SK-N-MC (cell line): ENCODE measurements around the gene PIAS3.
"Not testable (repeated sequence)": the region's sequence is repeated elsewhere in the genome, so short reads cannot be mapped to it uniquely, and the experiment has no call there.

Source experiments
- DNase-seq: peaks from one replicate; pipeline ENCODE4 v3.0.0-alpha.2; 2011; ENCODE audit warnings: low read depth, low spot score
- H3K27ac ChIP-seq: fragments of 200-600 bp; sonication (generic); 2 replicates; pipeline ENCODE4 v1.5.1; 2016; ENCODE audit warnings: mixed run types
- H3K36me3 ChIP-seq: fragments of 200-600 bp; sonication (generic); 2 replicates; pipeline ENCODE4 v1.6.1; 2017; ENCODE audit warnings: antibody characterized with exemption, low read length, mixed read lengths; ENCODE audit not compliant: insufficient read depth
- H3K4me3 ChIP-seq: fragments of 200-600 bp; sonication (generic); 2 replicates; pipeline ENCODE4 v1.5.1; 2016
- H3K9ac ChIP-seq: fragments of 200-600 bp; sonication (generic); 2 replicates; pipeline ENCODE4 v1.8.0; 2017; ENCODE audit warnings: mixed run types, mixed read lengths; ENCODE audit not compliant: insufficient read length
- H3K9me3 ChIP-seq: fragments of 200-600 bp; sonication (generic); 2 replicates; pipeline ENCODE4 v1.6.1; 2017; ENCODE audit warnings: low read depth, mild to moderate bottlenecking, antibody characterized with exemption, low read length, moderate library complexity, mixed read lengths
- EZH2 ChIP-seq: fragments of 200-600 bp; sonication (generic); IDR thresholded peaks from one replicate; pipeline ENCODE4 v1.6.1; 2017; ENCODE audit warnings: antibody characterized with exemption
- FOXP2 ChIP-seq: optimal IDR thresholded peaks from 2 replicates; pipeline ENCODE3; 2011; ENCODE audit warnings: mild to moderate bottlenecking, moderate library complexity; ENCODE audit not compliant: insufficient read depth; ENCODE audit errors: extremely low read length, control extremely low read depth
- POLR2AphosphoS5 ChIP-seq: IDR thresholded peaks from 2 replicates; pipeline ENCODE4 v1.6.1; 2012; ENCODE audit warnings: mild to moderate bottlenecking, low read depth, low read length, borderline replicate concordance

Gene PIAS3

DNA sequence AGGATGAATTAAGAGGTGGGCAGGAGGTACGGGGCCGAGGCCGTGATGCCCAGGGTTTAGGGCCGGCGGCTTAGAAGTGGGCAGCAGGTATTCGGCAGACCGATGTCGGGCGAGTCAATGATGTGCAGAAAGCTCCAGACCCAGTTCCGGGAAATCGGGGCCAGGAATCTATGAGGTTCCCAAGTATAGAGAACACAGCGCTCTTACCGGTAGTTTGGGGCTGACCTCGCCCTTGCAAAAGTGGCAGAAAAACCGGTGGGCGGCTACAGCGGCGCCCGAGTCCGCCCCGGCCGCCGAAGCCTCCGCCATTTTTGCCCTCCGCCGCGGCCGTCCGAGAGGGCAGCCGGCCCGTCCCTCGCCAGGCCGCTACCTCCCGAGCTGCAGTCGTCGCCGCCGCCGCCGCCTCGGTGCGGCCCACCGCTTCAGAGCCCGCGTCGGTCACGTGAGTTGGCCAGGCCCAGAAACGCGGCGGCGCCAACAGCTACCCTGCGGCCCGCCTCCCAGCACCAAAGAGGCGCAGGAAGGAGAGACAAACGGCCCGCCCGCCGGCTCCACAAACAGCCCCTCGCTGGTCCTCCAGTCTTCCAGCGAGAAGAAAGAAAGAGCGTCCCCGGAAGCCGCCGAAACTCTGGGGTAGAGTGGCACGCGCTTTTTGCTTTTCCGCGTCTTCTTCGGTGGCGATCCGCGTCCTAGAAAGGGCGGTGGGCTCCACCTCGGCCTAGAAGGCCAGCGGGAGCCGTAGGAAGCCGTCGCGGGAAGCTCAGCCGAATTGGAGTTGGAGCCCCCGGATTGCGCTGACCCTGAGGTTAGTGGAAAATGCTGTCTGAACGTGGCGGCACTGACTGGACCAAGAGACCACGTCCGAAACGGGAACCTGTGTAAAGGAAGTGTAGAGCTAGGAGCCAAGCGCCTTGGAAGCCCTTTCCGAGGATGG, 35.0 kb downstream of the PIAS3 start, which contains the start of the genes POLR3C and RNF115:
TSS of gene POLR3C (plus strand) at position 636 of the 934 bp plus-strand sequence. CDS start 1,577 bp downstream, outside the sequence.
TSS of gene RNF115 (minus strand) at position 531 of the 934 bp plus-strand sequence. CDS start at position 309, 222 bp downstream.
- Histone ChIP-seq H3K9ac (peak within 1 kb of the TSS; percentile 97), H3K36me3 (peaks cover 32% of the 10 kb centered on the region)
- TF ChIP-seq POLR2AphosphoS5 = peak; percentile 91
- TF ChIP-seq EZH2 = no peak

DNA sequence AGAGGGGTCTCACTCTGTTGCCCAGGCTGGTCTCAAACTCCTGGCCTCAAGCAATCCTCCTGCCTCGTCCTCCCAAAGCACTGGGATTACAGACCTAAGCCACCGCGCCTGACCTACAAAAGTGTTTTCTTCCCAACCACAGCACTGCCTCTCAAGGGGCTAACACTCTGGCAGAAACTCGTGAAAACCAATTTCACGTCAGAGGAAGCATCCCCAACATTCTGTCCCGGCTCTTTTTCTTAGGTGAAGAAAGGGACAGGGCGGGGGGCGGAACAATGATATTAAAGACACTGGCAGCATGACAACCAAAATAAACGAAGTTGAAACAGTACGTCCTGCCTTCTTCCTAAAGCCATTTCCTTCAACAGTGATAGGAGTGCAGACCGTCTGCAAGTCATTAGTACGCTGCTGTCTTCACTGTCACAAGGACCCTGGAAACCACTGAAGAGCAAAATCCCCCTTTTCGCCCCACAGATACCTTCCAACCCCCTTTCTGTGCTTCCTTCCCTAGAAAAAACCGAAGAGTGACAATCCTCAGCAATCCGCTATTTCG, 36.0 kb downstream of the PIAS3 start:
- peaks cover 22% of the 10 kb centered on the region for H3K36me3 ChIP-seq
- H3K27ac ChIP-seq, H3K4me3 ChIP-seq, DNase-seq, H3K9ac ChIP-seq, H3K9me3 ChIP-seq: not testable (repeated sequence)

More for the DNA sequence above, 35.0 kb downstream of the PIAS3 start, which contains the start of the genes POLR3C and RNF115:
- H3K9me3 ChIP-seq = no peaks in the 10 kb centered on the region
- H3K4me3 ChIP-seq = peak within 1 kb of the TSS; percentile 97
- H3K27ac ChIP-seq = peak within 1 kb of the TSS; percentile 76
- DNase-seq = peak; percentile 50

DNA sequence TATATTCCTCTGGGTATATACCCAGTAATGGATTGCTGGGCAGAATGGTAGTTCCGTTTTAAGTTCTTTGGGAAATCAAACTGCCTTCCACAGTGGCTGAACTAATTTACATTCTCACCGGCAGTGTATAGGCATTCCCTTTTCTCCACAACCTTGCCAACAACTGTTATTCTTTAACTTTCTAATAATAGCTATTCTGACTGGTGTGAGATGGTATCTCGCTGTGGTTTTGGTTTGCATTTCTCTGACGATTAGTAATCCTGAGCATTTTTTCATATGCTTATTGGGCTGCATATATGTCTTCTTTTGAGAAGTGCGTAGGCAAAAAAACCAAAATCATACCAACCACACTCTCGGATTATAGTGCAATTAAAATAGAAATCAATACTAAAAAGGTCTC, 40.8 kb downstream of the PIAS3 start:
- H3K36me3 ChIP-seq, DNase-seq, H3K9me3 ChIP-seq, H3K4me3 ChIP-seq, H3K9ac ChIP-seq, H3K27ac ChIP-seq: not testable (repeated sequence)

DNA sequence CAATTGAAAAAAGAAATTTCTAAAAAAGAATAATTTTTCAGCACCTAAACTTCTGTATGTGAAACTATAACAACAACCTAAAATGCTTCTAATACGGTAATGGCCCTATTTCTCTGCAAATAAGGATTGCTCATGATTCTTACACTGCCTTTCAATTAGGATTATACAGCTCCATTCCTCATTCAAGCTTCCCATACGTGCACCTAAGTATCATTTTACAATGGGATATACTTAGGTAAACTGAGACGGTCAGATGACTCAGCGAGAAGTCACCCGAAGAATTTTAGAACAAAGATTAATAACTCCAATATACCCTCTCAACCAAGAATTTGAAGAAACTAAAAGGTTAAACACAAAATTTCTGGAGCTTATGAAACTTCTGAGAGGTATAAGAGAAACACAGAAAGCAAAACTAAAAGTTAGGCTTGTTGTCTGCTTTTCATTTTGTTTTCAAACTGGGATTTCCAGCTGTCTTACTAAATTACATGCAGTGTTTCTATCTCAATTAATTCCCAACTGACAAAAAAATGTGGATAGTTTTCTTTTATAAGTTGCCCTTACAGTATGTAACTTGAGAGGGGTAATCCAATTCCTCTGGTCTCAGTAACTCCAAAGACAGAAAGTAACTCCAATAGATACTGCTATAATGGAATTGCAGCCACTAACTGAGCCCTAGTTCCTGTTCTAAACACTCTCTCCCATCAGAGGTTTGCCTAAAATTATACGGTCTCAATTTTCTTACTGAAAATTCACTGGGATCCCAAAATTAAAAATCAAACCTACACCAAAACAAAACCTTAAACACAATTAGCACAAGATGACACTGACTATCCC, 45.7 kb downstream of the PIAS3 start:
- not testable (repeated sequence) for H3K36me3 ChIP-seq, H3K9ac ChIP-seq, DNase-seq, H3K9me3 ChIP-seq, H3K27ac ChIP-seq, H3K4me3 ChIP-seq

DNA sequence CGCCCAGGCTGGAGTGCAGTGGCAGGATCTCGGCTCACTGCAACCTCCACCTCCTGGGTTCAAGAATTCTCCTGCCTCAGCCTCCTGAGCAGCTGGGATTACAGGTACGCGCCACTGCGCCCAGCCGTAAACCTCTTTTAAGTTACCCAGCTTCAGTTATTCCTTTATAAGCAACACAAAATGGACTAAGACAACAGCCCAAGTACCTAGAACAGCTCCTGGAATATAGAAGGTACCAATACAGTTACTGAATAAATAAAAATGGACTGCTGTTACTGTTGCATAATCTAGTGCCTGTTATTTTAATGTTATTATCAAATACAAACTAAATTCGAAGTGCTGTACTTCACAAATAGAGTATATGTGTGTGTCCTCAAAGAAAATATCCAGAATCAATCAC, 52.0 kb downstream of the PIAS3 start:
- DNase-seq = no peak
- H3K9ac ChIP-seq = no peak overlapping the region
- TF ChIP-seq POLR2AphosphoS5 = no peak
- no peak for TF ChIP-seq FOXP2
- no peak for TF ChIP-seq EZH2
- H3K9me3 ChIP-seq = no peaks in the 10 kb centered on the region
- H3K4me3 ChIP-seq = no peak overlapping the region
- no peaks in the 10 kb centered on the region for H3K36me3 ChIP-seq
- no peak overlapping the region for H3K27ac ChIP-seq

DNA sequence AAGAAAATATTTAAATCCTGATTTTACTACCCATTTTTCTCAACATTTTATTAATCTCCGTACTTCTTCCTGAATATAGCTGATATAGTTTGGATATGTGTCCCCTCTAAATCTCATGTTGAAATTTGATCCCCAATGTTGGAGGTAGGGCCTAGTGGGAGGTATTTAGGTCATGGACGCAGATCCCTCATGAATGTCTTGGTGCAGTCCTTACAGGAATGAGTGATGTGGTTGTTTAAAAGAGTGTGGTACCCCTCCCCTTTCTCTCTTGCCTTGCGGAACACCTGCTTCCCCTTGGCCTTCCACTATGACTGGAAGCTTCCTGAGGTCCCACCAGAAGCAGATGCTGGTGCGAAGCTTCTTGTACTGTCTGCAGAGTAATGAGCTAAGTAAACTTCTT, 52.5 kb downstream of the PIAS3 start:
- no peak overlapping the region for H3K27ac ChIP-seq
- no peak for DNase-seq
- TF ChIP-seq EZH2 = no peak
- TF ChIP-seq POLR2AphosphoS5 = no peak
- TF ChIP-seq FOXP2 = no peak

DNA sequence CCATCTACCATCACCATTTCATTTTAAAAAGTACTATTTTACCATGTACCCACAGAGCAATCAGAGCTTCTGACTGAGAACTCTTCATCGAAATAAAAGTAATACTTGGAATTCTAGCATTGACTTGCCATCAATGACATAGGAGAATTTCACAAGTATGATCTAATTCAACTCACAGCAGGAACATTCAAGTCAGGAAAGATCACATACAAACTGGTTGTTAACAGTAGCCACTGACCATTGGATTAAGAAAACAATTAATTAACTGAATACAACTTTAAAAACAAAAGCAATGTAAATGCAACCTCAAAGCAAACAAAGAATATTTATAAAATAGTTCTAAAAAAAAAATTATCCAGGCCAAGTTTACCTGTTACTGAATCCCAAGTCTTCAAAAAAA, 53.8 kb downstream of the PIAS3 start:
- Histone ChIP-seq H3K4me3 (no peak overlapping the region), H3K27ac (no peak overlapping the region), H3K9ac (no peak overlapping the region), H3K36me3 (no peaks in the 10 kb centered on the region), H3K9me3 (no peaks in the 10 kb centered on the region)
- DNase-seq = no peak
- TF ChIP-seq FOXP2 = no peak
- TF ChIP-seq EZH2 = no peak
- no peak for TF ChIP-seq POLR2AphosphoS5

More for the DNA sequence above, 52.5 kb downstream of the PIAS3 start:
- Histone ChIP-seq H3K4me3 (no peak overlapping the region), H3K36me3 (no peaks in the 10 kb centered on the region), H3K9ac (no peak overlapping the region), H3K9me3 (no peaks in the 10 kb centered on the region)

DNA sequence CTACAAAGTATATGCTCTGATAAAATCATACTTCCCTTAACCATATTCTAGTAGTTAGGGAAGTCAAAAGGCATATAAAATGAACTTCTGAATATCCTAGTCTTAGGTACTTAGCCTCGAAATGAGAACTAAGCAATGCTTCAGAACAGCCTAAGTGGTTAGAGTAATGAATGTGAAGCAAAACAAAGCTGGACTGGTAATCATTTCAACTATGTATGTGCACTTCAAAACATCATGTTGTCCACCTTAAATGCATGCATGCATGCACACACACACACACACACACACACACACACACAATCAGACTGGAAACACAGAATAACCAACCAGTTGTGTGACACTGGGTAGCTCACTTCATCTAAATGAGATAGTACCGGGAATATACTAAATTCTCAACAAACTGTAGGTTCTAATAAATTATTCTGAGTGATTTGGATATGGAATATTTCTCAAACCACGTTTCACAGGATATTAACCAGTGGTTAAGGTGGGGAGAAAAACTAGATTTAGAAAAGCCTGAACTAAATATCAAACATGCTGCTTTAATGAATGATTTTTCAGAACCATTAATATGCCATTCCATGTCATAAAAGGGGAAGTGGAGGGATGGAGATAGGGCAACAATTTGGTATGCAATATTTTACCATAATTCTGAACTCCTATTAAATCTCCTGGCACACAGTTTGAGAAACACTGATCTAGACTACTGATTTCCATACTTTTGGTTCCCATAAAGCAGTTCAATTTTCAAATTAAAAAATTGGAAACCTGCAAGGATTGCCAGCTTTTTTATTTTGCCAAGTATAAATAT, 54.4 kb downstream of the PIAS3 start:
- DNase-seq = no peak
- H3K4me3 ChIP-seq = no peak overlapping the region
- no peak for TF ChIP-seq EZH2
- no peak for TF ChIP-seq POLR2AphosphoS5
- TF ChIP-seq FOXP2 = no peak
- no peak overlapping the region for H3K9ac ChIP-seq
- no peaks in the 10 kb centered on the region for H3K36me3 ChIP-seq
- H3K27ac ChIP-seq = no peak overlapping the region
- no peaks in the 10 kb centered on the region for H3K9me3 ChIP-seq
